A549 (cell line): ENCODE measurements around the gene LEPROT. TPM values are rescaled to one million over a fixed set of nuclear protein-coding genes. Genes with fewer than 3 reads are reported as not detected.

ENCODE experiments used
- ATAC-seq, 2 experiments: fragments of 200-7000 bp in 1 of 2; fragments of >200 bp in 1 of 2; cut with Nextera tagmentation in 1 of 2; cut with Tn5 transposase in 1 of 2; 3 replicates each; pipeline versions ENCODE4 v1.8.0 to v1.9.1; 2018 to 2020; ENCODE audit warnings: mild to moderate bottlenecking in 1 of 2, moderate library complexity in 1 of 2
- CTCF ChIA-PET: fragments of 300-600 bp; sonication (Branson Sonifier 250); formaldehyde crosslinking; extraction: SDS; loops from one replicate; lab custom pipeline; 2021; ENCODE audit warnings: antibody characterized with exemption, inconsistent platforms; lab: Yijun Ruan, JAX
- POLR2A ChIA-PET: fragments of 350-600 bp; formaldehyde crosslinking; extraction: SDS; loops from one replicate; lab custom pipeline; 2021; ENCODE audit warnings: antibody characterized with exemption, inconsistent platforms; lab: Yijun Ruan, JAX
- DNase-seq, 2 experiments: peaks; one replicate each; pipeline versions ENCODE4 v3.0.0 to v3.0.0-alpha.2; 2011 to 2016; ENCODE audit warnings: low read depth in 1 of 2, low spot score in 1 of 2
- FAIRE-seq: peaks from 2 replicates; lab custom pipeline; 2011; peaks lifted over from hg19 to GRCh38; lab: Jason Lieb, UNC
- H3K27ac ChIP-seq, 2 experiments: fragments of >200 bp; sonication (Bioruptor Twin); formaldehyde crosslinking; 3 replicates each; pipeline ENCODE4 v1.5.1; 2016 to 2017
- H3K4me1 ChIP-seq: fragments of >200 bp; sonication (Bioruptor Twin); formaldehyde crosslinking; 3 replicates; pipeline ENCODE4 v1.6.1; 2016
- H3K4me2 ChIP-seq: fragments of >200 bp; sonication (Bioruptor Twin); formaldehyde crosslinking; 3 replicates; pipeline ENCODE4 v1.6.1; 2016
- H3K4me3 ChIP-seq: fragments of >200 bp; sonication (Bioruptor Twin); formaldehyde crosslinking; 3 replicates; pipeline ENCODE4 v1.5.1; 2016
- H3K9me3 ChIP-seq: fragments of >200 bp; sonication (Bioruptor Twin); formaldehyde crosslinking; 3 replicates; pipeline ENCODE4 v1.6.1; 2016
- CBX2 ChIP-seq: fragments of 200-600 bp; sonication (generic); IDR thresholded peaks from 2 replicates; pipeline ENCODE4 v1.6.1; 2016; ENCODE audit warnings: low read depth, mild to moderate bottlenecking, borderline replicate concordance
- EHF ChIP-seq: fragments of 250-450 bp; sonication (Bioruptor Pico); IDR thresholded peaks from 2 replicates; pipeline ENCODE4 v1.5.0; 2020; ENCODE audit warnings: mild to moderate bottlenecking
- EHMT2 ChIP-seq: fragments of 200-600 bp; sonication (generic); IDR thresholded peaks from 2 replicates; pipeline ENCODE4 v1.6.1; 2016; ENCODE audit warnings: antibody characterized with exemption, low read depth, mild to moderate bottlenecking, moderate library complexity
- EP300 ChIP-seq, 2 experiments: fragments of >200 bp; sonication (Bioruptor Twin); formaldehyde crosslinking; IDR thresholded peaks; 2 replicates in 1 of 2; 3 replicates in 1 of 2; pipeline ENCODE4 v1.6.1; 2016 to 2017
- ESRRA ChIP-seq: fragments of 150-350 bp; IDR thresholded peaks from 2 replicates; pipeline ENCODE4 v1.6.1; 2014; ENCODE audit warnings: mild to moderate bottlenecking, low read length, borderline replicate concordance
- GATA3 ChIP-seq: IDR thresholded peaks from 2 replicates; pipeline ENCODE4 v1.6.1; 2012; ENCODE audit warnings: borderline replicate concordance
- HDAC2 ChIP-seq: fragments of 200-600 bp; sonication (generic); IDR thresholded peaks from 2 replicates; pipeline ENCODE4 v1.6.1; 2016
- HOXA7 ChIP-seq: fragments of 250-450 bp; sonication (Bioruptor Pico); IDR thresholded peaks from 2 replicates; pipeline ENCODE4 v1.5.0; 2020; ENCODE audit warnings: mild to moderate bottlenecking, moderate library complexity
- HOXB13 ChIP-seq: fragments of 250-450 bp; sonication (Bioruptor Pico); IDR thresholded peaks from 2 replicates; pipeline ENCODE4 v1.5.0; 2020; ENCODE audit warnings: low read depth, mild to moderate bottlenecking, moderate library complexity
- JUNB ChIP-seq: fragments of >200 bp; sonication (Bioruptor Twin); formaldehyde crosslinking; IDR thresholded peaks from 2 replicates; pipeline ENCODE4 v1.6.1; 2016
- KDM1A ChIP-seq: fragments of 200-600 bp; sonication (generic); IDR thresholded peaks from 2 replicates; pipeline ENCODE4 v1.6.1; 2016; ENCODE audit warnings: low read depth, mild to moderate bottlenecking
- MAZ ChIP-seq: fragments of 150-350 bp; IDR thresholded peaks from 2 replicates; pipeline ENCODE4 v1.6.1; 2014; ENCODE audit warnings: antibody characterized with exemption, low read depth, low read length, borderline replicate concordance
- MYC ChIP-seq: IDR thresholded peaks from 2 replicates; pipeline ENCODE4 v1.6.1; 2012; ENCODE audit warnings: mild to moderate bottlenecking, inconsistent platforms, low read length, improper control_type of control experiment, borderline replicate concordance
- NR3C1 ChIP-seq: fragments of >200 bp; sonication (Bioruptor Twin); formaldehyde crosslinking; IDR thresholded peaks from 3 replicates; pipeline ENCODE4 v1.6.1; 2017
- PHF8 ChIP-seq: fragments of 200-600 bp; sonication (generic); IDR thresholded peaks from 2 replicates; pipeline ENCODE4 v1.6.1; 2016; ENCODE audit warnings: low read depth, mild to moderate bottlenecking, antibody characterized with exemption, moderate library complexity, borderline replicate concordance
- POLR2A ChIP-seq: IDR thresholded peaks from 2 replicates; pipeline ENCODE4 v1.6.1; 2012; ENCODE audit warnings: mild to moderate bottlenecking, low read length
- RAD21 ChIP-seq, 2 experiments: fragments of >200 bp in 1 of 2; sonication (Bioruptor Twin) in 1 of 2; formaldehyde crosslinking in 1 of 2; IDR thresholded peaks in 1 of 2; conservative IDR thresholded peaks in 1 of 2; 2 replicates in 1 of 2; 3 replicates in 1 of 2; pipeline ENCODE4 v1.6.1; 2012 to 2018; ENCODE audit warnings: inconsistent platforms in 1 of 2
- RARB ChIP-seq: fragments of 250-450 bp; sonication (Bioruptor Pico); IDR thresholded peaks from 2 replicates; pipeline ENCODE4 v1.8.0; 2021; ENCODE audit warnings: mild to moderate bottlenecking, moderate library complexity
- RCOR1 ChIP-seq: fragments of 150-350 bp; IDR thresholded peaks from 2 replicates; pipeline ENCODE4 v1.6.1; 2014; ENCODE audit warnings: antibody characterized with exemption, low read length, low read depth
- RFX5 ChIP-seq: fragments of 450-650 bp; IDR thresholded peaks from 2 replicates; pipeline ENCODE4 v1.7.1; 2014; ENCODE audit warnings: antibody characterized with exemption, mild to moderate bottlenecking, moderate library complexity
- RNF2 ChIP-seq: fragments of 200-600 bp; sonication (generic); IDR thresholded peaks from 2 replicates; pipeline ENCODE4 v1.6.1; 2016; ENCODE audit warnings: low read depth, mild to moderate bottlenecking, antibody characterized with exemption, moderate library complexity, borderline replicate concordance
- SREBF2 ChIP-seq: fragments of 450-650 bp; IDR thresholded peaks from 2 replicates; pipeline ENCODE4 v1.6.1; 2014; ENCODE audit warnings: mild to moderate bottlenecking, moderate library complexity
- ZC3H11A ChIP-seq: fragments of 450-650 bp; IDR thresholded peaks from 2 replicates; pipeline ENCODE4 v1.6.1; 2014; ENCODE audit warnings: antibody characterized with exemption, mild to moderate bottlenecking
- ZNF302 ChIP-seq: fragments of 250-450 bp; sonication (Bioruptor Pico); IDR thresholded peaks from 2 replicates; pipeline ENCODE4 v1.9.0; 2021; ENCODE audit warnings: inconsistent platforms, mild to moderate bottlenecking, moderate library complexity
- WGBS: methylation state at CpG from one replicate; pipeline ENCODE4 v1.1.6; 2017; ENCODE audit errors: missing lambda C conversion rate; 5-methylcytosine and 5-hydroxymethylcytosine counted together
- polyA plus RNA-seq, 4 experiments: library from polyadenylated mRNA; depleted of rRNA in 3 of 4; stranded (reverse); fragments of >200 nt; fragmentation: RNase III in 1 of 4; extraction: RNeasy Plus Mini Kit Qiagen cat#74134 plus additional on column Dnase treatment in 1 of 4; gene quantifications; 2 replicates in 3 of 4; 3 replicates in 1 of 4; pipeline ENCODE4 v1.2.3, GENCODE V29; 2011 to 2017
- TF ChIP-seq, protein P1 (sequence below): IDR thresholded peaks from 2 replicates; pipeline ENCODE4 v1.6.1; 2012
- TF ChIP-seq, protein P2 (sequence below): fragments of >200 bp; sonication (Bioruptor Twin); formaldehyde crosslinking; IDR thresholded peaks from 3 replicates; pipeline ENCODE4 v1.5.1; 2016
- TF ChIP-seq, protein P3 (sequence below): fragments of 150-350 bp; IDR thresholded peaks from 2 replicates; pipeline ENCODE4 v1.6.1; 2014; ENCODE audit warnings: low read depth, mild to moderate bottlenecking, low read length

LEPROT gene
- polyA plus RNA-seq, 2 of the 4 experiments (the other 2 are of a cell fraction): 51.2 to 62.9 TPM

DNA sequence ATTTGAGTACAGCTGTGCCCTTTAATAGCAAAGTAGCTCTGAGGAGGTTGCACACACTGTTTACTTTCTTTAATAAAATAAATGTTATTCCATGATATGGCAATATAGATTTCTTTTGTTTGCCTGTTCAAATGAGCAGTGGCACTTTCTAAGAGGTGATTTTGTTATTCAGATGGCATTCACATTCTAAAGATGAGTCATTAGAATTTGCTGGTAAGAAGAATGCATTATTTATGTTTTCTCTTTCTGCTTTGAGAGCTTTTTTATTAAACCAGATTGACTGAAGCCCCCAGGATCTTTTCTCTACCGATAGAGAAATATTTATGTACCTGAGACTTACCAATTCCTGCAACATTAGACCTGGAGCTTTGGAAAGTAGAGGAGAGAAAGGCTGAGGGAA, 11.2 kb upstream of the LEPROT start:
- DNase-seq (no peak), FAIRE-seq (no peak)

DNA sequence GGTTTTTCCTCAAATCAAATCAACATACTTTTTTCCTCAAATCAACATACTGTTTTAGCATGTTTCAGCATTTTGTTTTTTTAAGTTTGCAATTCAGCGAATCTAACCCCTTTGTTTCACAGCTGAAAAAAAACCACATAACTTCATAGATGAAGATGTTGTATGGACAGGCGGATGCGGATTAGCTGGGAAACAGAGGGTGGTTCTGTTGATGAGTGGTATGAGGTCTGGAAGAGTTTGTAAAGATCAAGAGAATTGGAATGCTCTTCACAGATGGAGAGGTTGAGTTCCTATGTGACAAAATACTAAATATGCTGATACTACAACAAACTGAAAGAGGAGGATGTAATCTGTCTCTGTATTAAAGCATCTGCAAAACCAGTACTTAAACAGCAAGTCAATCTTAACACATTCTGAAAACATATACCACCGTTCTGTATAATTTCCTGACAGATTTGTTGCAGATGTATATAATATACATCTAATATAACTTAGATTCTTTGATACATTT, 10.6 kb upstream of the LEPROT start:
- ChIA-PET POLR2A (no interaction called here), CTCF (no interaction called here)
- peaks cover 4% of the 10 kb centered on the region; the same call in 1 of the 3 replicates for H3K4me1 ChIP-seq
- no peak for TF ChIP-seq MAZ
- TF ChIP-seq, protein P1, sequence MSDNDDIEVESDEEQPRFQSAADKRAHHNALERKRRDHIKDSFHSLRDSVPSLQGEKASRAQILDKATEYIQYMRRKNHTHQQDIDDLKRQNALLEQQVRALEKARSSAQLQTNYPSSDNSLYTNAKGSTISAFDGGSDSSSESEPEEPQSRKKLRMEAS: no peak
- TF ChIP-seq POLR2A: no peak
- no peak for TF ChIP-seq RNF2
- TF ChIP-seq HOXA7: no peak
- TF ChIP-seq RFX5: no peak
- no peak for TF ChIP-seq CBX2
- no peak for TF ChIP-seq HDAC2
- no peak for TF ChIP-seq ESRRA
- no peak for TF ChIP-seq HOXB13 (CRISPR knock-in tag)
- no peak for TF ChIP-seq JUNB
- TF ChIP-seq RARB (CRISPR knock-in tag): no peak
- TF ChIP-seq MYC: no peak
- TF ChIP-seq RCOR1: no peak
- no peak for TF ChIP-seq ZC3H11A
- TF ChIP-seq, protein P2, sequence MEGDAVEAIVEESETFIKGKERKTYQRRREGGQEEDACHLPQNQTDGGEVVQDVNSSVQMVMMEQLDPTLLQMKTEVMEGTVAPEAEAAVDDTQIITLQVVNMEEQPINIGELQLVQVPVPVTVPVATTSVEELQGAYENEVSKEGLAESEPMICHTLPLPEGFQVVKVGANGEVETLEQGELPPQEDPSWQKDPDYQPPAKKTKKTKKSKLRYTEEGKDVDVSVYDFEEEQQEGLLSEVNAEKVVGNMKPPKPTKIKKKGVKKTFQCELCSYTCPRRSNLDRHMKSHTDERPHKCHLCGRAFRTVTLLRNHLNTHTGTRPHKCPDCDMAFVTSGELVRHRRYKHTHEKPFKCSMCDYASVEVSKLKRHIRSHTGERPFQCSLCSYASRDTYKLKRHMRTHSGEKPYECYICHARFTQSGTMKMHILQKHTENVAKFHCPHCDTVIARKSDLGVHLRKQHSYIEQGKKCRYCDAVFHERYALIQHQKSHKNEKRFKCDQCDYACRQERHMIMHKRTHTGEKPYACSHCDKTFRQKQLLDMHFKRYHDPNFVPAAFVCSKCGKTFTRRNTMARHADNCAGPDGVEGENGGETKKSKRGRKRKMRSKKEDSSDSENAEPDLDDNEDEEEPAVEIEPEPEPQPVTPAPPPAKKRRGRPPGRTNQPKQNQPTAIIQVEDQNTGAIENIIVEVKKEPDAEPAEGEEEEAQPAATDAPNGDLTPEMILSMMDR: no peak
- TF ChIP-seq, protein P3, sequence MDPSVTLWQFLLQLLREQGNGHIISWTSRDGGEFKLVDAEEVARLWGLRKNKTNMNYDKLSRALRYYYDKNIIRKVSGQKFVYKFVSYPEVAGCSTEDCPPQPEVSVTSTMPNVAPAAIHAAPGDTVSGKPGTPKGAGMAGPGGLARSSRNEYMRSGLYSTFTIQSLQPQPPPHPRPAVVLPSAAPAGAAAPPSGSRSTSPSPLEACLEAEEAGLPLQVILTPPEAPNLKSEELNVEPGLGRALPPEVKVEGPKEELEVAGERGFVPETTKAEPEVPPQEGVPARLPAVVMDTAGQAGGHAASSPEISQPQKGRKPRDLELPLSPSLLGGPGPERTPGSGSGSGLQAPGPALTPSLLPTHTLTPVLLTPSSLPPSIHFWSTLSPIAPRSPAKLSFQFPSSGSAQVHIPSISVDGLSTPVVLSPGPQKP: no peak
- no peak for TF ChIP-seq GATA3
- no peak overlapping the region for H3K4me3 ChIP-seq
- DNase-seq: no peak
- FAIRE-seq: no peak
- no peak for ATAC-seq
- 95% methylated on average over 4 of the region's 4 CpGs for WGBS
- H3K9me3 ChIP-seq: no peaks in the 10 kb centered on the region
- H3K4me2 ChIP-seq: no peak overlapping the region
- no peak overlapping the region for H3K27ac ChIP-seq

More for the DNA sequence above, 11.2 kb upstream of the LEPROT start:
- no peak for ATAC-seq
- CTCF ChIA-PET: no interaction called here
- no peak overlapping the region for H3K4me3 ChIP-seq
- H3K4me1 ChIP-seq: peaks cover 4% of the 10 kb centered on the region; the same call in 1 of the 3 replicates
- no peak overlapping the region for H3K4me2 ChIP-seq
- no peak for TF ChIP-seq SREBF2
- no peak for TF ChIP-seq EP300 (IDR thresholded peaks at IDR 0.05)
- no peak for TF ChIP-seq ESRRA
- TF ChIP-seq HOXB13 (CRISPR knock-in tag): no peak
- TF ChIP-seq EHMT2: no peak
- TF ChIP-seq PHF8: no peak
- no peak for TF ChIP-seq ZC3H11A
- no peak for TF ChIP-seq EHF (CRISPR knock-in tag)
- TF ChIP-seq RAD21 (conservative IDR thresholded peaks at IDR 0.05 in 1 of 2, IDR thresholded peaks at IDR 0.05 in 1 of 2): no peak
- no peak for TF ChIP-seq NR3C1
- no peak for TF ChIP-seq KDM1A
- TF ChIP-seq ZNF302 (CRISPR knock-in tag): no peak
- no peak for TF ChIP-seq RARB (CRISPR knock-in tag)
- H3K27ac ChIP-seq: no peak overlapping the region
- no peaks in the 10 kb centered on the region for H3K9me3 ChIP-seq
- 16% methylated on average over 1 of the region's 1 CpG for WGBS
- POLR2A ChIA-PET: no interaction called here
